Right ventricle myocardium inferior (tissue), 1 donor: Measurements from ENCODE around the gene PDE4D. TPM values are rescaled to one million over a fixed set of nuclear protein-coding genes. Genes with fewer than 3 reads are reported as not detected.

ENCODE experiments used
- ATAC-seq: fragments of 200-7000 bp; cut with Tn5 transposase; one replicate; pipeline ENCODE4 v1.9.1; 2020; ENCODE audit warnings: mild to moderate bottlenecking, moderate library complexity
- DNase-seq: peaks from one replicate; pipeline ENCODE4 v3.0.0; 2021; ENCODE audit errors: missing footprints
- intact Hi-C: fragments of 100-400 bp; cut with DNase I; formaldehyde crosslinking; loops from one replicate; pipeline ENCODE4 v1.11.0; 2022
- total RNA-seq: library from RNA; stranded (reverse); fragmentation: NEBNext Ultra II Directional; extraction: Animal tissue kit (Norgen Biotek cat#: 25700); gene quantifications from one replicate; pipeline ENCODE4 v1.2.1, GENCODE V29; 2021
- donor health status: DM: no; HTN: yes; CAD: no; lungs with severe emphysema.

The PDE4D gene
- total RNA-seq, 1 donor from 2014 or later = 36.7 TPM

GRCh38 chr5:59198832-59199231, 694.7 kb downstream of the PDE4D start:
- DNase-seq = no peak
- intact Hi-C loops = loop anchor here (10.0 kb wide), 1 partner anchor 606 kb away; no protein-coding TSS in a partner anchor
- no peak for ATAC-seq

GRCh38 chr5:59198365-59198764, 695.2 kb downstream of the PDE4D start:
- ATAC-seq (no peak), DNase-seq (no peak)
- intact Hi-C loops = loop anchor here (10.0 kb wide), 1 partner anchor 606 kb away; no protein-coding TSS in a partner anchor

DNA sequence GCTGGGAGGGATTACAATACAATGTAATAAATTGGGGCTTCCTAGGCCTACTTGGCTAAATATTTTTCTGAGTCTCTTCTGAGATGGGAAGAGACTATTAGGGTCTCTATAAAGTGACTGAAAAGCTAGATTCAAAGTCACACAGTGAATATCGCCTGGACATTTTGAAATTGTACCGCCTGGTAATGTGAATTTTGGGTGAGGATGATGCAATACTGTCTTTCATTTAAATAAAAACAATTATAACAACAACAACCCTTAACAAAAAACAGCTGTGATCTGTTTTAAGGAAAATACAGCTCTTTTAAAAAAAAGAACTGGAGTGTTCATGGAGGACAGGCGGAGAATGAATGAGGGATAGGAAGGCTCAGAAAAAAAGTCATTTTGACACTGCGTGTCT, 695.6 kb downstream of the PDE4D start:
- intact Hi-C loops = loop anchor here (10.0 kb wide), 1 partner anchor 607 kb away; no protein-coding TSS in a partner anchor
- ATAC-seq = no peak
- DNase-seq = no peak

GRCh38 chr5:59193616-59194319, 699.8 kb downstream of the PDE4D start:
- ATAC-seq (peak; percentile 43), DNase-seq (no peak)
- intact Hi-C loops = loop anchor here (10.0 kb wide), 1 partner anchor 611 kb away; no protein-coding TSS in a partner anchor

DNA sequence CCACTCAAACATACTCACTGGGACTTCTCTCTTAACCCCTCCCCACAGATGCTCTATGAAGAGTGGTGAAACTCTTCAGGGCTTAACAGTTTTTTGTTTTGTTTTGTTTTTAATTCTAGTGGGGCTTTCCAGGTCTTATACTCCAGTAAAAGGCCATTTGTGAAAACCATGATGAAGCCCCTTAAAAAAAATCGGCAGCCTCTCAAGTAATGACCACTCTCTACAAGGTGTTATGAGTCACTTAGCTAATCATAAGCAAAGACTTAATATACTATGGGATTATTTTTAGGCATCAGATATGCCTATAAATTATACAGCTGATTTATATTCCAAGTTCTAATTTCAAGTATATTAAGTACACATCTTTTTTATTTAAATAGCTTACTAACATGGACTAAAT, 702.8 kb downstream of the PDE4D start:
- intact Hi-C loops = loop anchor here (10.0 kb wide), 1 partner anchor 614 kb away; no protein-coding TSS in a partner anchor
- no peak for DNase-seq

DNA sequence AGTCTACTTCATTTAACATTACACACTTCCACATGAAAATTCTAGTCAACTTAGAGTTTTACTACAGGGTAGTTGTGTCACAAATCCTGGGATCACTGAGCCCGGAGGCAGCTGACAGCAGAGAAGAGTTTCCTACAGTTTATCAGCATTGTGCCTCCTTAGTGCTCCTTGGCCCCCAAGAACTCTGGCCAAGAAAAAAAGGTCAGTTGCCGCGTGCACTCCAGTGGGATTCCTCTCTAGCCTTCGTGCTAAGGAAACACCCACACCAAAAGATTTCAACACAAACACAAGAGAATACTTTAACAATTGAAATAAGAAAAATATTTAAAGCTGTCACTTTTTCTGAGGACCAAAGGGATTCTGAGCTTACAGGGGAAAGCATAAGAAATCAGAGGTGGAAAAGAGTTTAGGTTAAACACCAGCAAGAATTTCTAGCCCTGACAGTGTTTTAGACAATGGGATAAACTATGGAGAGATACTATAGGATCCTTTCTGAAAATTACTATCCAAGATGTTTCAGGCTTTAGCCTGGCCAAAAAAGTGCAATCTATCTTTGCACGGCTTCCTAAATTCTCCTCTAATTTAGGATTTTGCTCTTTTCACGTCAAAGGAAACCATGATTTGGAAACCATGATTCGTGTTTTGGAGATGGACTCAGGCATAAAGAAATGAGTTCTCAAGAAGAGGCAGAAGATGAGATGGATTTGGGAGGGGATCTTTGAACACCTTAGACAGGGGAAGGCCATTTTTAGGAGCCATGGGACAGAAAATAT, 703.9 kb downstream of the PDE4D start:
- intact Hi-C loops = loop anchor here (2.0 to 10.0 kb wide), 3 partner anchors 179 to 615 kb away; no protein-coding TSS in a partner anchor
- ATAC-seq (peak; percentile 78), DNase-seq (no peak)

More for the DNA sequence above, 702.8 kb downstream of the PDE4D start:
- no peak for ATAC-seq

- DNase-seq (peak; percentile 90), ATAC-seq (peak; percentile 81)
- intact Hi-C loops = loop anchor here (2.0 kb wide), 2 partner anchors 180 to 192 kb away; no protein-coding TSS in a partner anchor
These were observed 704.9 kb downstream of the PDE4D start for GRCh38 chr5:59188419-59189225.

GRCh38 chr5:59187857-59188256, 705.7 kb downstream of the PDE4D start:
- intact Hi-C loops = loop anchor here (2.0 kb wide), 2 partner anchors 181 to 193 kb away; no protein-coding TSS in a partner anchor
- DNase-seq = no peak
- no peak for ATAC-seq

DNA sequence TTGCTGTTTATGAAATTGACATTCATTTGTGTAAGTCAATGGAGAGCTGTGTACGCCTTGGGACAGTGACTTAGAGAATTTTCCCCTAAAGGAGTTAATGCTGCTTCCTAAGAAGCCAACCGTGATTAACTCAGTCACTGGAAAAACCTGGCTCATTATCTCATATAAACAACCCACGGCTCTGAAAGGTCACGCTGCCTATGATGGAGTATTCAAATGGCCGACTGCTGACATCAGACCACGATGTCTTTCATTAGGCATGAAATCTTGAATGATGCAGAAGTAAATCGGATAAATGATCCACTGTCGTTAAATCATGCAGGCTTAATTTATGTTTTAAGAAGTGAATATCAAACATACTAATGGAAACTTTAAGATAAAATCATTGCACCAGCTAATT, 706.9 kb downstream of the PDE4D start:
- intact Hi-C loops = no loop called here
- DNase-seq (no peak), ATAC-seq (no peak)

- DNase-seq (no peak), ATAC-seq (no peak)
- intact Hi-C loops = no loop called here
These were observed 707.7 kb downstream of the PDE4D start for GRCh38 chr5:59185757-59186385.

- intact Hi-C loops = no loop called here
- DNase-seq = no peak
- no peak for ATAC-seq
These were observed 708.8 kb downstream of the PDE4D start for GRCh38 chr5:59184769-59185168.

GRCh38 chr5:59182760-59183159, 710.8 kb downstream of the PDE4D start:
- intact Hi-C loops = no loop called here
- no peak for DNase-seq
- no peak for ATAC-seq

- no peak for ATAC-seq
- intact Hi-C loops = no loop called here
- no peak for DNase-seq
These were observed 713.0 kb downstream of the PDE4D start for GRCh38 chr5:59180515-59180914.

GRCh38 chr5:59179704-59180103, 713.8 kb downstream of the PDE4D start:
- ATAC-seq (no peak), DNase-seq (no peak)
- intact Hi-C loops = no loop called here

GRCh38 chr5:59178482-59178881, 715.0 kb downstream of the PDE4D start:
- DNase-seq (no peak), ATAC-seq (no peak)
- intact Hi-C loops = no loop called here

DNA sequence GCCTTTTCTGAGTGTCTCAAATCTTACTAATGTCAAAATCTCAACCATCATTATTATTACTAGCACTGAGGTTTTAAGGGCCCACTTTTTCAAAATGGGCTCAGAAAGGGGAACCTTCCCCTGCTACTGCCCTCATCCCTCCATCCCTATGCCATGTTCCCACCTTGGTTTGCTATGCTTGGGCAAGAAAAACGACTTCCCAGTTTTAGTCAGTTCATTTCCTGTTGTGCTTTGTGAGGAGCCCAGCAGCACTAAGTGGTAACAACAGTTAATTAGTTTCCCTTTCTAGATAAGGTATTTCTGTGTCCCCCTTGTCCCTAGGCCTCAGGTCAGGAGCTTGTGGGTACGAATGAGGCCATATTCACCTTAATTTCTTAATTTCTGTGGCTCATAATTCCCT, 715.5 kb downstream of the PDE4D start:
- ATAC-seq = no peak
- no peak for DNase-seq
- intact Hi-C loops = no loop called here

- ATAC-seq (no peak), DNase-seq (no peak)
- intact Hi-C loops = no loop called here
These were observed 715.9 kb downstream of the PDE4D start for GRCh38 chr5:59177644-59178043.

- DNase-seq (no peak), ATAC-seq (peak; percentile 79)
- intact Hi-C loops = loop anchor here (2.0 to 5.0 kb wide), 3 partner anchors 47 to 282 kb away; no protein-coding TSS in a partner anchor
These were observed 719.2 kb downstream of the PDE4D start for GRCh38 chr5:59174248-59174844.
